Neural cell (in vitro differentiated cells): ENCODE results near the gene TPSD1. TPM values are rescaled to one million over a fixed set of nuclear protein-coding genes. Genes with fewer than 3 reads are reported as not detected.
"Not testable (repeated sequence)": the region's sequence is repeated elsewhere in the genome, so short reads cannot be mapped to it uniquely, and the experiment has no call there.

Experiments used
- H2AFZ ChIP-seq: fragments of 200-600, 300-800 bp; sonication (generic), shearing (Covaris generic); 2 replicates; pipeline ENCODE4 v1.6.0; 2014; ENCODE audit warnings: low read depth, mild to moderate bottlenecking, antibody characterized with exemption, low read length, moderate library complexity
- H3F3A ChIP-seq: fragments of 200-600 bp; shearing (Covaris generic); 2 replicates; pipeline ENCODE4 v1.6.1; 2016; ENCODE audit warnings: mild to moderate bottlenecking, moderate library complexity, mixed read lengths, antibody characterized with exemption, low read length; ENCODE audit not compliant: insufficient read depth, poor library complexity, severe bottlenecking
- H3K27ac ChIP-seq: fragments of 200-600, 300-800 bp; sonication (generic), shearing (Covaris generic); 2 replicates; pipeline ENCODE4 v1.5.1; 2014; ENCODE audit warnings: mild to moderate bottlenecking, low read length, moderate library complexity
- H3K27me3 ChIP-seq: fragments of 300-800, 200-600 bp; sonication (generic), shearing (Covaris generic); 2 replicates; pipeline ENCODE4 v1.6.0; 2014; ENCODE audit warnings: mild to moderate bottlenecking, low read depth, low read length, moderate library complexity; ENCODE audit not compliant: insufficient read depth
- H3K36me3 ChIP-seq: fragments of 300-800, 200-600 bp; sonication (generic), shearing (Covaris generic); 2 replicates; pipeline ENCODE4 v1.5.1; 2014; ENCODE audit warnings: mild to moderate bottlenecking, antibody characterized with exemption, low read length, moderate library complexity; ENCODE audit not compliant: insufficient read depth
- H3K4me2 ChIP-seq: fragments of 300-800, 200-600 bp; sonication (generic), shearing (Covaris generic); 2 replicates; pipeline ENCODE4 v1.6.0; 2014; ENCODE audit warnings: mild to moderate bottlenecking, low read length
- H3K4me3 ChIP-seq: fragments of 300-800, 200-600 bp; sonication (generic), shearing (Covaris generic); 2 replicates; pipeline ENCODE4 v1.5.1; 2014; ENCODE audit warnings: mild to moderate bottlenecking, low read length, moderate library complexity
- H3K79me2 ChIP-seq: fragments of 200-600 bp; shearing (Covaris generic); replicated peaks from 2 replicates; pipeline ENCODE4 v1.6.0; 2014; ENCODE audit warnings: mild to moderate bottlenecking, low read length, moderate library complexity; ENCODE audit not compliant: insufficient read depth
- H3K9ac ChIP-seq: fragments of 300-800, 200-600 bp; sonication (generic), shearing (Covaris generic); 2 replicates; pipeline ENCODE4 v1.6.1; 2016; ENCODE audit warnings: mild to moderate bottlenecking, low read length, mixed read lengths
- H3K9me2 ChIP-seq: fragments of 200-600 bp; shearing (Covaris generic); 2 replicates; pipeline ENCODE4 v1.6.1; 2016; ENCODE audit warnings: mild to moderate bottlenecking, low read length, mixed read lengths; ENCODE audit not compliant: insufficient read depth
- H3K9me3 ChIP-seq: fragments of 200-600, 300-800 bp; sonication (generic), shearing (Covaris generic); 2 replicates; pipeline ENCODE4 v1.6.1; 2016; ENCODE audit warnings: mild to moderate bottlenecking, mixed run types, low read length, moderate library complexity, mixed read lengths
- H4K20me1 ChIP-seq: fragments of 200-600 bp; shearing (Covaris generic); 2 replicates; pipeline ENCODE4 v1.6.1; 2016; ENCODE audit warnings: mild to moderate bottlenecking, mixed run types; ENCODE audit not compliant: insufficient read depth
- EZH2 ChIP-seq: fragments of 200-600, 300-800 bp; shearing (Covaris generic), sonication (generic); IDR thresholded peaks from 2 replicates; pipeline ENCODE4 v1.6.1; 2014; ENCODE audit warnings: antibody characterized with exemption, low read length, borderline replicate concordance, mild to moderate bottlenecking; ENCODE audit not compliant: insufficient read depth, poor library complexity, severe bottlenecking
- MXI1 ChIP-seq: fragments of 450-650 bp; conservative IDR thresholded peaks from 2 replicates; pipeline ENCODE4 v1.6.1; 2014; ENCODE audit warnings: antibody characterized with exemption, mild to moderate bottlenecking; ENCODE audit not compliant: poor library complexity, severe bottlenecking
- SMC3 ChIP-seq: fragments of 450-650 bp; conservative IDR thresholded peaks from 2 replicates; pipeline ENCODE4 v1.6.1; 2014; ENCODE audit warnings: antibody characterized with exemption, mild to moderate bottlenecking, moderate library complexity; ENCODE audit not compliant: poor library complexity
- polyA plus RNA-seq: library from polyadenylated mRNA; depleted of rRNA; stranded (reverse); fragments of >200 nt; gene quantifications from 2 replicates; pipeline ENCODE4 v1.2.3, GENCODE V29; 2014

TPSD1 gene
- polyA plus RNA-seq, 1 donor from 2014 or later: not detected

DNA sequence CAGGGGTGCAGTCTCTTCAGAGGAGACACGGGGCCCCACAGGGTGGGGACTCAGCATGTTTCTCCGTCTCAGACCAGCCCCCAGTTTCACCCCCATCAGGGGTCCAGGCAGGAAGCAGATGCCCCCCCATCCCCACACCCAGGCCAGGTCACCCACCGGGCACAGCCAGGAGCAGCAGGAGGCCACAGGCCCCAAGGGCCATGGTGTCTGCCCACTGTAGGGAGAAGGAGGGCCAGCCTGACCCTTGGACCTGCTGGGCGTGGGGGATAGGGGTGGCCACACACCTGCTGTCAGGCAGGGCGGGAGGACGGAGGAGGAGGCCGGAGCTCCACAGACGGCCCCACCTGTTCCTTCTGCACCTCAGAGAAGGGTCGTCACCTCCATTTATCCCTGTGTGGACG lies 30.8 kb upstream of the TPSD1 start, which contains the start of gene TPSG1:
Gene TPSG1, minus strand, starts transcription at position 218 of the 401 bp plus-strand sequence. Its CDS starts 16 bp downstream, at position 202.
- H3K27me3 ChIP-seq: no peaks in the 10 kb centered on the region
- no peaks in the 10 kb centered on the region for H3F3A ChIP-seq
- no peaks in the 10 kb centered on the region for H3K79me2 ChIP-seq
- H3K9ac ChIP-seq: no peak within 1 kb of the TSS
- no peak within 1 kb of the TSS for H3K27ac ChIP-seq
- no peaks in the 10 kb centered on the region for H3K36me3 ChIP-seq
- H2AFZ ChIP-seq: no peak within 1 kb of the TSS
- H3K9me2 ChIP-seq: no peaks in the 10 kb centered on the region
- H3K4me2 ChIP-seq: no peak within 1 kb of the TSS
- TF ChIP-seq MXI1: no peak
- no peak for TF ChIP-seq SMC3
- TF ChIP-seq EZH2: no peak
- no peaks in the 10 kb centered on the region for H4K20me1 ChIP-seq
- no peaks in the 10 kb centered on the region for H3K9me3 ChIP-seq
- H3K4me3 ChIP-seq: no peak within 1 kb of the TSS

DNA sequence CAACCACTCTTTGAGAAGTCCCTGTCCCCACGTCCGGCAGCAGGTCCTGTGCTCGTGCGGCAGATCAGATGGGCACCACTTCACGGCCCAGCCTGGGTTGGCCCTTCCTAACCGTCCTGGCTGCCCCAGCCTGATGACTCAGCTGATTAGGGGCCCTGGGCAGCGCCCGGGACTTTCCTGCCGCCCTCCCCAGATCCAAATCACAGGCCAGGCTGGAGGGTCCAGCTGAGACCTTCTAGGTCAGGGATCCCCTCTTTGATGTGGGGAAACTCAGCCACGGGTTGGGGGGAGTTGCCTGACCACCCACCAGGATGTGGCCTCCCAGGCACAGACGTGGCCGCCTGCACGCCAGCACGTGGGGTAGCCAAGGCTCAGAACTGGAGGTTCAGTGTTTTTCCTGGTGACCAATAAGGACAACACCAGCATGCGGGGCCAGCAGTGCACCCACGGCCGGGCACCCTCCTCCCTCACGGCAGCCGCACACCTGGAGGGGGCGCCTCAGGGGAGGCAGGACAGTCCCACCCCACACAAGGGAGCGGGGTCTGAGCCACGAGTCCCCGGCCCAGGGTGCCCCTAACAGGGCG lies 30.0 kb upstream of the TPSD1 start:
- not testable (repeated sequence) for H2AFZ ChIP-seq, H3K4me3 ChIP-seq, H3K9me2 ChIP-seq, H3K79me2 ChIP-seq, H3K27me3 ChIP-seq, H3K9ac ChIP-seq, H4K20me1 ChIP-seq, H3F3A ChIP-seq, H3K36me3 ChIP-seq, H3K4me2 ChIP-seq, H3K9me3 ChIP-seq, H3K27ac ChIP-seq

DNA sequence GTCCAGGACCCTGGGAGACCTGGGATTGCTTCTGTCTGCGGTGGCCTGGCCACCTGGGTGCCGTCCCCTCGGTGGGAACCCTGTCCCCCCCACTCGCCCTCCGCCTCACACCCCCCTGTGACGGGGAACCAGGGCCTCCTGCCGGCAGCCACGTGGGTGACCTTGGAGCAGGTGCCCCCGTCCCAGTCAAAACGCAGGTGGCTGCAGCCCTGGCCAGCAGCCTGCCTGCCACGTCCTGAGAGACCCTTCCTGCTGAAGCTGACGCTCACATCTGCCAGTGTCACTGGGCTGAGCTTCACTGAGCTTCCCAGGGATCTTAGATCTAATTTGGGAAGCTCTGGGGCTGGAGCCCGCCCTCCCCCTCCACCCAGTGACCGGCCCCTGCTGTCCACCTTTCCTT lies 29.2 kb upstream of the TPSD1 start:
- H3K27ac ChIP-seq, H3K9me3 ChIP-seq, H3K36me3 ChIP-seq, H3K9me2 ChIP-seq, H4K20me1 ChIP-seq, H3K27me3 ChIP-seq, H3K79me2 ChIP-seq, H3K4me2 ChIP-seq, H3K4me3 ChIP-seq, H2AFZ ChIP-seq, H3K9ac ChIP-seq, H3F3A ChIP-seq: not testable (repeated sequence)

DNA sequence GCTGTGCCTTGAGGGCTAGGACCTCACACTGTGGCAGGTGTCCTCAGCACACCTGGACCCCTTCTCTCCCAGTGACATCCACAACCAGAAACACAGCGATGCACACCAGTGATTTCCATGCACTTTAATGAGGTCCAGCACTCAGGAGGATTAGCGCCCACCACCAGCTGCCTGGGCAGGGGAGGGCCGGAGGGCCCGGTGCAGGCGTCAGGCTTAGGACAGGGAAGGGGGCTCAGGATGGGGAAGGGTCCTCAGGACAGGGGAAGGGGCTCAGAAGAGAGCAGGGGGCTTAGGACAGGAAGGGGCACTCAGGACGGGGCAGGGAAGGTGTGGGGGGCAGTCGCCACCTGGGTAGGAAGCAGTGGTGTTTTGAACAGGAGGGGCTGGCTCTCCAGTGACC lies 27.6 kb upstream of the TPSD1 start:
- not testable (repeated sequence) for H3K27ac ChIP-seq, H3F3A ChIP-seq, H3K9me3 ChIP-seq, H3K79me2 ChIP-seq, H3K9ac ChIP-seq, H3K36me3 ChIP-seq, H3K4me2 ChIP-seq, H3K4me3 ChIP-seq, H4K20me1 ChIP-seq, H3K27me3 ChIP-seq, H3K9me2 ChIP-seq, H2AFZ ChIP-seq

DNA sequence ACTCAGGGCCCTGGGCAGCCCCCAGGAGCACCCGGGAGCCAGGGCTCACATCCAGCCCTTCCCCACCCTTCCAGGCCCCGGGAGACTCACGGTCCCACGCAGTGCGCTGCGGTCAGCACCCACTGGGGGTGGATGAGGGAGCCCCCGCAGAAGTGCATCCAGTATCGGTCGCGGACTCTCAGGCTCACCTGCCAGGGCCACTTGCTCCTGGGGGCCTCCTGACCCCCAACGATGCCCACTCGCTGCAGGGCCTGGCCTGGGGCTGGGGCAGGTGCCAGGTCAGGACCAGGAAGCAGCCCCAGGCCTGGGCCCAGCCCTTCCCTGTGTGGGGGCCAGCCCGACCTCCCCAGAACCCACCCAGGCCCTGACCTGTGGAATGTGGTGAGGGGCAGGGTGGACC lies 26.4 kb upstream of the TPSD1 start:
- H2AFZ ChIP-seq, H4K20me1 ChIP-seq, H3F3A ChIP-seq, H3K9ac ChIP-seq, H3K36me3 ChIP-seq, H3K9me2 ChIP-seq, H3K27me3 ChIP-seq, H3K27ac ChIP-seq, H3K9me3 ChIP-seq, H3K4me2 ChIP-seq, H3K4me3 ChIP-seq, H3K79me2 ChIP-seq: not testable (repeated sequence)

DNA sequence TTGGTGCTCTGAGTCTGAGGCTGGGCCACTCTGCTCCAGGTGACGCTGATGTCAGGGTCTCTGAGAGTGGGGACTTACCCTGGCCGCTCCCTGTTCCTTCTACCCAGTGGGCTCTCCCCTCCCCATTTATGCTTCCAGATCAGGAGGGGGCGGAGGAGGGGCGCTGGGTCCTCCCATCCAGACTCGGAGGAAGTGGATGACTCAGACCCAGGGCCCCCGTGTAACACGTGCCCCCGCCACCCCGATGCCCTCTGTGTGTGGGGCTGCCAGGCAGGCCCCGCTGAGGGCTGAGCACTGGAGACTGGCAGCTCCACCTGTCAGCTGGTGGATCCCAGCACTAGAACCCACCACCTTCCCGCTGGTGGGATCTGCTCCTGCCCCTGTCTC lies 25.8 kb upstream of the TPSD1 start, which contains the start of gene TPSB2:
Gene TPSB2, minus strand, starts transcription at position 101 of the 387 bp plus-strand sequence. CDS start 233 bp downstream, outside the sequence.
- H3K4me3 ChIP-seq, H4K20me1 ChIP-seq, H3K9me2 ChIP-seq, H3K79me2 ChIP-seq, H3K9ac ChIP-seq, H2AFZ ChIP-seq, H3K9me3 ChIP-seq, H3K27me3 ChIP-seq, H3K36me3 ChIP-seq, H3F3A ChIP-seq, H3K4me2 ChIP-seq, H3K27ac ChIP-seq: not testable (repeated sequence)

DNA sequence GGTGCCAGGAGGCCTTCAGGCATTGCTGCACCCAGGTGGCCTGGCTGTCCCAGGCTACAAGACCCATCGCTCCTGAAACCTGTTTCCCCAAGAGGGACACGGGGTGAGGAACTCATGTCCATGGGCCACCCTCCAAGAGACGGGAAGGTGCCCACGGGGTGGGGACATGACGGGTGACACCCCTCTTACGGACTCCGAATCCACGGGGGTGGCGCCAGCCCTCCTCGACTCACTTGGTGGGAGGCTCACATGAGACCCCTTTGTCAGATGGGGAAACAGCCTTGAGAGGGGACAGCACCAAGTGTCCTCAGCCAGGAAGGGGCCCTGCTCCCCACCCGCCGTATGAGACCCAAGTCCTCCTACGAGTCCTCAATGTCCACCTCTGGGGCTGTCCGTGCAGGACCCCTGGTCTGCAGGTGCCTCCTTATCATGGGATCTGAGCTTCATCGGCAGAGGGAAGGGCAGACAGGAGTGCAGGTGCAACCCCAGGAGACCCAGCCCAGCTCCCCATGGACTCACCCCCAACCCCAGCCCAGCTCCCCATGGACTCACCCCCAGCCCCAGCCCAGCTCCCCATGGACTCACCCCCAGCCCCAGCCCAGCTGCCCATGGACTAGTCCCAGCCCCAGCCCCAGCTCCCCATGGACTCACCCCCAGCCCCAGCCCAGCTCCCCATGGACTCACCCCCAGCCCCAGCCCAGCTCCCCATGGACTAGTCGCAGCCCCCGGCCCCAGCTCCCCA lies 25.2 kb upstream of the TPSD1 start:
- H3K4me2 ChIP-seq, H3K27me3 ChIP-seq, H3K9me2 ChIP-seq, H2AFZ ChIP-seq, H3F3A ChIP-seq, H4K20me1 ChIP-seq, H3K79me2 ChIP-seq, H3K36me3 ChIP-seq, H3K9me3 ChIP-seq, H3K4me3 ChIP-seq, H3K27ac ChIP-seq, H3K9ac ChIP-seq: not testable (repeated sequence)
